Islet precursor cell (in vitro differentiated cells): Measurements from ENCODE around the gene AFAP1L1.

Source experiments
- DNase-seq: peaks from one replicate; pipeline ENCODE4 v3.0.0-alpha.2; 2018

AFAP1L1 gene

DNA sequence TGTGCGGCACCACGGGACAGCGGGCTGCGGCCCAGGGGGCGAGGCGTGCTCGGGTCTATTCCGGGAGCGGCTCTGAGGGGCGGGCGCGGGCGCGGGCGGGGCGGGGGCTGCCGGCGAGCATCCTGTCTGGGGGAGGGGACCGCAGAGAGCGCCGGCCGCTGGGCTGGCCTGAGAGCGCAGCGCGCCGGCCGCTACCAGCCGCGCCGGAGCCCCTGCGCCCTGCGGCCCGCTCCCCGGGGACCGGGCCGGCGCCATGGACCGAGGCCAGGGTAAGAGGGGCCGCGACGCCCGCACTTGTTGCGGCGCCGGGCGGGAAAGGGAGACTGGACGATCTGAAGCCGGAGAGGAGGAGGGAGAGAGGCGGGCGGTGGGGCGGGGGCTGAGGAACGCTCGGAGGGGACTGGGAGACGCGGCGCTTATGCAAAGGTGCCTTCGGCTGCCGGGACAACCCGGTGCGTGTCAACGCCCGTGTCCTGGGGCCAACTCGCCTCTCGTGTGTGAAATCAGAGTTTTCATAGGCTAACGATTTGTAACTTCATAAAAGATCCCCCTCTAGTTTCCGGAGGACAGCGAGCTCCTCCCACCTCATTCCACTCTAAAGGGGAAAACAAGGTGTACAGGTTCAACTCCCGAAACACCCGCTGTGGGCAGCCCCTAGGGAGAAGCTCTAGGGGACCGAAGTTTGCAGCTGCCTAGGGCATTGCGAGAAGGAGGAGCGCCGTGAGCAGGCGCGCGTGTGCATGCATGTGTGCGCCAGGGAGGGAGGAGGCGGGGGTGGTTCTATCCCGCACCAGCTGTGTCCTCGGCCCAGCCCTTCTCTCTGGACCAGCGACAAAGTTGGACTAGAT lies at the start of gene AFAP1L1:
AFAP1L1 (plus strand) TSS at position 144 of the 848 bp plus-strand sequence; CDS start at position 254, 110 bp downstream.
- DNase-seq, result peak; percentile 83

DNA sequence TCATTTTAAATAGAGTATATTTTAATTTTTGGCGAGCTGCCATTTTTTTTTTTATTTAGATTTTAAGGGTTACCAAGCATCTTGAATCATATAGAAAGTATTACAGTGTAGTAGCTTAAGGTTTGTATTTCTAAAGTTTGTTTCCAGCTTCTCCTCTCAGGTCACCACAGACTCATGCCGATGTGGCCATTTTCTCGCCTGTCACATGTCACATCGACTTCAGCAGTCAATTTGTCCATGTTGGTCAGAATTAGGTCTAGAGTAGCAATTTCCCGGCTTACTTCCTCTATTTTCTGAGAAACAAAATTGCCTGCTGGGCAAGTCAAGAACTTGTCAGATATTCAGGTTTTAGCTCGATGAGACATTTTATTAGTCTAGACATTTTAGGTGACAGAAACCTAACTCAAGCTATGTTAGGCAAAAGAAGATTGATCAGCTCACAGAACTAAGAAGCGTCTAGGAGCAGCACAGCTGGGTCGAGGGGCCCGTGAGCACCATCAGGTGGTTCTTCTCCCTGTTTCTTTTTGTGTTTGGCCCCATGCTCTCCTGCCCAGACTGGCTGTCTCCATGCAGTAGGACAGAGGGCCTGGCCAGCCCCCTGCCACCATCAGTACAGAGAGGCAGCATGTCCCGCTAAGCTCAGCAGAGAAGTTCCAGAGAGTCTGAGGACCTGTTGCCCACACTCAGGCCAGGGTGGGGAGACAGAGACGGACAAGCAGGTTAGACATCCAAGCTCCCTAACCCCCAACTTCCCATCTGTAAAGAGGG lies 48.4 kb upstream of the AFAP1L1 start:
- DNase-seq, result no peak

DNA sequence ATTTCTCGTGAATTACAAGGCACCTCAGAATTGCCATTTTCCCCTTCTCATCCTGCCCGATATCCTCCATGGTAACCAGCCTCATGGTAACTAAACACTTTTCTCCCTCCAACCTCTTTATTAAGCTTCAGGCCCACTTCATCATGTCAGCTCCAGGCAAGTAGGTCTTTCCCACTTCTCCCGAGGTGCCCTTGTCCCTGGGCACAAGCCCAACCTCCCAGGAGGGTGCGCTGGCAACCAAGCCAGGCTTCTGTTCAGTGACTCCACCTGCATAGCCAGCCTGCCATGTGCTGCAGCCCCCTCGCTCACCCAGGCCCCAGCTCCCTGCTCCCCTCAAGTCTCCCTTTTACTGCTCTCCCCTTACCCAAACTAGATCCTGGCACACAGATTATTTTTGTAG lies 47.4 kb upstream of the AFAP1L1 start:
- no peak for DNase-seq

DNA sequence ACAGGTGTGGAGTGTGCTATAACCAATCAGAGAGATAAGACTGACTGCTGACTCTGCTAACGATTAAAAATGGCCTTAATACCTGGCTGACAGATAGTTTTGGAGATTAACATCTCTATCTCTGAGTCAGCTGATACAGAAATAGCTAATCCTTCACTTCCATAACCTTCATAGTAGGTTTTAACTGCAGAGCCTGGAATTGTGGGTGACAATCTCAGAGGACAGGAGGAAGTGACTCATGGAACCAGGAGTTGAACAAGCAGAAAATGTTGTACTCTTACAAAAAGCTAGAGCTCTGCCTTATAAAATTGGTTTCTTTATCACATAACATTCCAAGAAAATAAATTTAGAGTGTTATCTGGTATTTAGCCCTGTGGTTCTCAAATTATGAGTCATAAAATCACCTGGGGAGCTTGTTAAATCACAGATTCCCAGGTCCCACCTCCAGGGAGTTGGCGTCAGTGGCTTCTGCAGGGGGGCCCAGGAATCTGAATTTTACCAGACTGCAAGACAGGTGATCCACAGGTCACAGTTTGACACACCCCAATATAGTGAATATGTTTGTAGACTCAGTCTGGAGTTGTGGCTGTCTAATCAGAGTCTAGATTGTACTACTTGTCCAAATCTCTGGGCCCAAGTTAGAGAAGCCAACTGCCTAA lies 44.4 kb upstream of the AFAP1L1 start:
- no peak for DNase-seq

GRCh38 chr5:149228618-149229297 lies 42.9 kb upstream of the AFAP1L1 start:
- peak; percentile 70 for DNase-seq

DNA sequence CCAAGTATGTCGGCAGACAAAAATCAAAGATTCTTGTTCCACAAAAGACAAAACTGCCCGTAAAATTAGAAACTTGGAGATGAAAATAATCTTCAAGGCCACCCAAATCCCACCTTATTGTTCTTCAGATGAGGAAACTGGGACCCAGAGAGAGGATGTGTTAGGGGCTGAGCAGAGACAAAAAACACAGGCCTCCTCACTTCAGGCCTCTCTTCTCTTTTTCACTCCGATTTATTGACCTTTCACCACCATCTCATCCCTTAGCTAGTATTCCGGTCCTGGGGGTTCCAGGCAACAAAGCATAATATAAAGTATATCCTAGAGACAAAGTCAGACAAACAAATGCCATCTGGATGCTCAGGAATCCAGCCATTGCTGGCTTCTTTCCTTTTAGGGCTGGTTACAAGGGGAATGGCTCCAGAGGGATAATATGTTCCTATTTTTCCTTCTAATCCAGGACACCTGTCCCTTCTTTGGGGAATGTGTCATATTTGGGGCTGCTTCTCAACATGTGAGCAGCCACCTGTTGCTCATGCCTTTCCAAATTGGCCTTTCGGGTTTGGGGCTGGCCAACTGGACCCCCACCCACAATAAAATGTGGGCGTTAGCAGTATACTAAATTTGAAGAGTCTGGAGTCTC lies 42.2 kb upstream of the AFAP1L1 start:
- DNase-seq, result no peak

DNA sequence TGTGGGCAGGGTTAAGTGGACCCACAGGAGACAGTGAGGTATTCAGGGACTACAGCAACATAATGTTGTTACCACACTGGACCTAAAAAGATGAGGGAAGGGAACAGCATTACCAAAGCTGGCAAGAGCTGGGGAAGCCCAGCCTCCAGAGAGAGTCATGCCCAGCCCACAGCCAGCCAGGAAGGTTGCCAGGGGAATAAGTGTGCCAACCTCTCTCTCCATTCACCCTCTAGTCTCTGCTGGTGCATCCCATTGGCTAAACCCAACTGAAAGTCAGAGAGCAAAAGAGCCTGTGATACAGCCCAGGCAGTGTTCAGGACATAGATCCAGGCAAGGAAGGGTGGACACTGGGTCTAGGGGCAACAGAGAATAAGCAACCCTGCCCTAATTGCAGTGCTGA lies 35.8 kb upstream of the AFAP1L1 start:
- no peak for DNase-seq

- DNase-seq, result no peak
Measured at GRCh38 chr5:149237662-149238061, 34.0 kb upstream of the AFAP1L1 start.

GRCh38 chr5:149238540-149238939 lies 33.1 kb upstream of the AFAP1L1 start:
- no peak for DNase-seq

GRCh38 chr5:149239917-149240316 lies 31.7 kb upstream of the AFAP1L1 start:
- no peak for DNase-seq

- DNase-seq, result no peak
Measured at GRCh38 chr5:149240354-149240998, 31.2 kb upstream of the AFAP1L1 start.

DNA sequence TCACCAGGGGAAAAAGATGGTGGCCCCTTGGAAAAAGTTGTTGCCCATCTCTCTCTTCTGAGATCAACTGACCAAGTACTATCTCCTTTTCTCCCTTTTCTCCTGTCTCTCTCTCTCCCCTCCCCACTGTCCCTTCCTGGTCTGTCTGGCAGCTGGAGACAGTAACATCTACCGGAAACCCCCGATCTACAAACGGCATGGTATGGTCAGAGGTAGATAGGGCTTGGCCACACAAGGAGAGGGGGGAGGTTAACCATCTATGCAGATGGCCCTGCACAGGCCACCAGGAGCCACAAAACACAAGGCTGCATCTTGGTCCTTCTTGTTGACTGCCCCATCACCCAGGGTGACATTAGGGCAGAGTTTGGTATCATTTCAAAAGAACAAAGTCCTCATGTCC lies 29.3 kb upstream of the AFAP1L1 start:
- no peak for DNase-seq

GRCh38 chr5:149246906-149247305 lies 24.8 kb upstream of the AFAP1L1 start:
- no peak for DNase-seq

- DNase-seq, result no peak
Measured at GRCh38 chr5:149247726-149248125, 23.9 kb upstream of the AFAP1L1 start.

DNA sequence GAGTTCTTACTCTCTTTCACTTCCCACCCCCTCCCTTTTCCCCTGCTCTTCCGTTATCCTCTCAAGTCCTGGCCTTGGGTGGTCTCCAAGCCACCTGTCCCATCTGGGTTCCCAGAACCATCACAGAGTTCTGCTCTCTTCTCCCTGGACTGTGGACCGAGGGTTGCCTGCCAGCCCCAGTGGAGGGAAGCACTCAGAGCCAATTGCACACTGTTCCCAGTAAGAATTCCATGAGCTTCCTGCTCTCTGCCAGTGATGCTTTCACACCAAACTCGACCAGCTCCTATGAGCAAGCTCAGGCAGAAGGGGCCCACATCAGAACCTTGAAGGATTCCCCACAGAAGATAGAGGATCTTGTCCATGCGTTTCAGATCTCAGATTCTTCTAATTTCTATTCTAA lies 20.1 kb upstream of the AFAP1L1 start:
- DNase-seq, result no peak

DNA sequence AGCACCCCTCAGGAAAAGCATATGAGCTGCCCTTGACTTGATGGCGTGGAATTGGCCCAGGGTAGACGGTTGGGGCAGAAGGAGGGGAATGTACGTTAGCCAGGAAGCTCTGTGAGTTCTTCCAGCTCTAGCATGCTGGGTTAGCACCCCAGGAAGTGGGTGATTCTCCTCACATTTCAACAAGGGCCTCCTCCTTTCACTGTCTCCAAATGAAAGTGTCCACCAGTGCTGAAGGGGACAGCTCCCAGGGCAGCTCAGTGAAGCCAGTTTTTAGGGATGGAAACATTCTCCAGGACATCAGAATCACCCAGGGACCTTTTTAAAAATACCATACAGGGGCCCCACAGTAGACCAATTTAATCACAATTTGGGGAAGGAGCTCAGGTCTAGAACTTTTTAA lies 17.2 kb upstream of the AFAP1L1 start:
- peak; percentile 66 for DNase-seq

DNA sequence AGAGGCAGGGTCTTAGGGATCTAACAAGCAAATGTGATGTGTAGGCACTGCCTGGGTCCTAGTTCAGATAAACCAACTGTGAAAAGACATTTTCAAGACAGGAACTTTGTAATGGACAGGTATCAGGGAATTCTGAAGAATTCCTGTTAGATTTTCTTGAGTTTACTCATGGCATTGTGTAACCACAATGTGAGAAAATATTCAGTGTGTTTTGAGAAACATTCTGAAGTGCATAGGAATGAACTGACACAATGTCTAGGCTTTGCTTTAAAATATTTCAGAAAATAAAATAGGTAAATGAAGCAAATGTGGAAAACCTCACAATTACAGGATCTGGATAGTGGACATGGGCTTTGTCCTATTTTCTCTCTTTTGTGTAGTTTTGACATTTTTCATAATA lies 15.2 kb upstream of the AFAP1L1 start:
- no peak for DNase-seq

GRCh38 chr5:149257131-149257530 lies 14.5 kb upstream of the AFAP1L1 start:
- DNase-seq, result no peak

- no peak for DNase-seq
Measured at GRCh38 chr5:149257889-149258705, 13.6 kb upstream of the AFAP1L1 start.

- DNase-seq, result no peak
Measured at GRCh38 chr5:149260761-149261160, 10.9 kb upstream of the AFAP1L1 start.

GRCh38 chr5:149261246-149261645 lies 10.4 kb upstream of the AFAP1L1 start:
- DNase-seq, result no peak
